K562 (cell line): ENCODE results near the gene PCDHGA5.
"Not testable (repeated sequence)": the region's sequence is repeated elsewhere in the genome, so short reads cannot be mapped to it uniquely, and the experiment has no call there.

Experiments used
- ATF3 ChIP-seq, 2 experiments: fragments of 450-650 bp in 1 of 2; sonication (generic) in 1 of 2; formaldehyde crosslinking in 1 of 2; IDR thresholded peaks in 1 of 2; conservative IDR thresholded peaks in 1 of 2; 2 replicates each; pipeline versions ENCODE4 v1.6.1 to v1.8.1; 2016 to 2023; ENCODE audit warnings: mild to moderate bottlenecking in 2 of 2, moderate library complexity in 2 of 2, inconsistent platforms in 1 of 2, missing genetic modification reagents in 1 of 2
- BRD4 ChIP-seq: fragments of 200-600 bp; sonication (generic); IDR thresholded peaks from 2 replicates; pipeline ENCODE4 v1.6.1; 2017; ENCODE audit warnings: inconsistent platforms
- TAL1 ChIP-seq: fragments of 450-650 bp; IDR thresholded peaks from 2 replicates; pipeline ENCODE4 v1.6.1; 2016; ENCODE audit warnings: mild to moderate bottlenecking
- ZNF668 ChIP-seq: fragments of 250-450 bp; sonication (Bioruptor Pico); IDR thresholded peaks from 2 replicates; pipeline ENCODE4 v1.8.0; 2022; ENCODE audit warnings: mild to moderate bottlenecking, inconsistent platforms
- TF ChIP-seq, protein P1 (sequence below), 3 experiments: IDR thresholded peaks in 2 of 3; conservative IDR thresholded peaks in 1 of 3; 2 replicates each; pipeline ENCODE4 v1.5.1; 2011 to 2012; ENCODE audit warnings: low read length in 3 of 3, mild to moderate bottlenecking in 3 of 3, control low read depth in 2 of 3, improper control_type of control experiment in 1 of 3, inconsistent platforms in 1 of 3, low read depth in 1 of 3, mixed read lengths in 1 of 3, moderate library complexity in 1 of 3; ENCODE audit not compliant: insufficient read depth in 2 of 3

GRCh38 chr5:141394401-141395187 is 30.6 kb downstream of the PCDHGA5 start:
- TF ChIP-seq TAL1; BRD4; ATF3 (IDR thresholded peaks at IDR 0.05); ATF3 (CRISPR knock-in tag; conservative IDR thresholded peaks at IDR 0.05); ZNF668 (CRISPR knock-in tag): not testable (repeated sequence)
- TF ChIP-seq, protein P1, sequence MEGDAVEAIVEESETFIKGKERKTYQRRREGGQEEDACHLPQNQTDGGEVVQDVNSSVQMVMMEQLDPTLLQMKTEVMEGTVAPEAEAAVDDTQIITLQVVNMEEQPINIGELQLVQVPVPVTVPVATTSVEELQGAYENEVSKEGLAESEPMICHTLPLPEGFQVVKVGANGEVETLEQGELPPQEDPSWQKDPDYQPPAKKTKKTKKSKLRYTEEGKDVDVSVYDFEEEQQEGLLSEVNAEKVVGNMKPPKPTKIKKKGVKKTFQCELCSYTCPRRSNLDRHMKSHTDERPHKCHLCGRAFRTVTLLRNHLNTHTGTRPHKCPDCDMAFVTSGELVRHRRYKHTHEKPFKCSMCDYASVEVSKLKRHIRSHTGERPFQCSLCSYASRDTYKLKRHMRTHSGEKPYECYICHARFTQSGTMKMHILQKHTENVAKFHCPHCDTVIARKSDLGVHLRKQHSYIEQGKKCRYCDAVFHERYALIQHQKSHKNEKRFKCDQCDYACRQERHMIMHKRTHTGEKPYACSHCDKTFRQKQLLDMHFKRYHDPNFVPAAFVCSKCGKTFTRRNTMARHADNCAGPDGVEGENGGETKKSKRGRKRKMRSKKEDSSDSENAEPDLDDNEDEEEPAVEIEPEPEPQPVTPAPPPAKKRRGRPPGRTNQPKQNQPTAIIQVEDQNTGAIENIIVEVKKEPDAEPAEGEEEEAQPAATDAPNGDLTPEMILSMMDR (IDR thresholded peaks at IDR 0.05 in 2 of 3, conservative IDR thresholded peaks at IDR 0.05 in 1 of 3; ENCODE audit: insufficient read depth in 2 of 3, low read depth in 1 of 3, low read length in 3 of 3), result not testable (repeated sequence)
